ENCODE results near the gene C19orf47. TPM values are rescaled to one million over a fixed set of nuclear protein-coding genes. Genes with fewer than 3 reads are reported as not detected.

The C19orf47 gene
- total RNA-seq = 11.2 and 11.9 TPM in 2 replicates

- DNase-seq (ENCODE audit: low read depth) = peak; percentile 99
- TF ChIP-seq CTCF (IDR thresholded peaks at IDR 0.05; ENCODE audit: insufficient read depth, low read depth, low read length) = no peak
- peak within 1 kb of the TSS; percentile 77 for H3K4me3 ChIP-seq (ENCODE audit: low read depth, low read length)
Observed at GRCh38 chr19:40348125-40348913, at the start of gene C19orf47, which contains the start of gene PLD3. Gene C19orf47 (minus strand): TSS chr19:40348397. CDS start chr19:40341857, 6,540 bp downstream. Gene PLD3 (plus strand): TSS chr19:40348695. CDS start chr19:40366484, 17,789 bp downstream.

- H3K4me3 ChIP-seq (ENCODE audit: low read depth, low read length) = no peak overlapping the region
- TF ChIP-seq CTCF (IDR thresholded peaks at IDR 0.05; ENCODE audit: insufficient read depth, low read depth, low read length) = no peak
- DNase-seq (ENCODE audit: low read depth) = no peak
Observed at GRCh38 chr19:40397568-40397906, 49.3 kb upstream of the C19orf47 start.

- no peak for TF ChIP-seq CTCF (IDR thresholded peaks at IDR 0.05; ENCODE audit: insufficient read depth, low read depth, low read length)
- no peak overlapping the region for H3K4me3 ChIP-seq (ENCODE audit: low read depth, low read length)
- no peak for DNase-seq (ENCODE audit: low read depth)
Observed at GRCh38 chr19:40396886-40397567, 48.8 kb upstream of the C19orf47 start.

GRCh38 chr19:40395956-40396355 is 47.8 kb upstream of the C19orf47 start:
- no peak overlapping the region for H3K4me3 ChIP-seq (ENCODE audit: low read depth, low read length)
- no peak for TF ChIP-seq CTCF (IDR thresholded peaks at IDR 0.05; ENCODE audit: insufficient read depth, low read depth, low read length)
- DNase-seq (ENCODE audit: low read depth) = no peak

- no peak for TF ChIP-seq CTCF (IDR thresholded peaks at IDR 0.05; ENCODE audit: insufficient read depth, low read depth, low read length)
- DNase-seq (ENCODE audit: low read depth) = no peak
- no peak overlapping the region for H3K4me3 ChIP-seq (ENCODE audit: low read depth, low read length)
Observed at GRCh38 chr19:40394816-40395210, 46.6 kb upstream of the C19orf47 start.

GRCh38 chr19:40393894-40394815 is 46.0 kb upstream of the C19orf47 start:
- DNase-seq (ENCODE audit: low read depth) = no peak
- H3K4me3 ChIP-seq (ENCODE audit: low read depth, low read length) = no peak overlapping the region
- no peak for TF ChIP-seq CTCF (IDR thresholded peaks at IDR 0.05; ENCODE audit: insufficient read depth, low read depth, low read length)
